ENCODE measurements around the gene CYB561D2.

CYB561D2 gene

DNA sequence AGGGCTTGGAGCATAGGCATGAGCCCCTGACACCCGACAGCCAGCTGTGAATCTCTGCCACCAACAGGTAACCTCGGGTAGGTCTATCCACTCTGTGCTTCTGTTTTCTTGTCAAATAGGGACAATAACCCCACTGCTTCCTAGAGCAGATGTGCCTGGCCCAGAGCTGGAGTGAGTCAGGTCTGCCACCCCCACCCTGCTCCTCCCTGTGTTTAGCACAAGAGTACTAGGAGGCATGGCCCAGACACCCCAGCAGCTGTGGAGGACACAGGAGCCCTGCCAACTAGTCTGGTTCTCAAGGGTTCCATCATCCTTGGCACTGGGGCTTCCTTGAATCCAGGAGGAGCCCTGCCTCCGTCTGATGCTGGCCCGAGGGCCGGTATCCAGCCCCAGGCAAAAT is 42.4 kb downstream of the CYB561D2 start:
- no peak for DNase-seq

DNA sequence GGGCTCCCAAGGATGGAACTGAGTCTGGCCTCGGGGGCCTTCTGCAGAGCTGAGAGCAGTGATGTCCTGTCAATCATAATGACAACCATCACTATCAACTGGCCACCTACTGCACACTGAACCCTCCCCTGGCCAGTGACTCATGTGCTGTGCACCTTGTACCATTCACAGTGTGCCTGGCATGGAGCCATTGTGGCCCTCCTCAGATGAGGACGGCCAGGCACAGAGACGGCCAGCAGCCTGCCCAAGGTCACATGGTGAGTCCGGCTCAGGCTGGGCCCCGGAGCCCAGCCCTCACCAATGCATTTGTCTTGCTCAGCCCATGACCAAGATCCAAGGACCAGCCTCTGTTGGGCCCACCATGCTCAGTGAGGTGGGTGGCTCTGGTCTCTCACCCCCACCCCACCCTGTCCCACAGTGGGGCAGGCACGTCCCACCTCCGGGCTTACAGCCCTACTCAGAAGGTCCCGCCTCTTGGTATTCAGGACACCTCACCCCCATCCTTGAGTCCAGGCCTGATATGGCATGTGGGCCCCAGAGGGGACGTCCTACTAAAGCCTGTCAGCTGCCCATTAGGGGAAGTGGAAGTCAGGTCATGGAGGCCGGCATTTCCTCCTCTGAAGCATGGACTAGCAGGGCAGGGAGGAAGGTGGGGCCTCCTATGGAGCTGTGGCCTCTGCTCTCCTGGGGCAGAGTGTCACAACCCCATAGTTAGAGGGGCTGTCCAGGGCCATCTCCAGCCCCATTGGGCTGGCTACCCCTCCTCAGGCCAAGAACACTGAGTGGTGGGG is 44.6 kb downstream of the CYB561D2 start:
- no peak for DNase-seq

DNA sequence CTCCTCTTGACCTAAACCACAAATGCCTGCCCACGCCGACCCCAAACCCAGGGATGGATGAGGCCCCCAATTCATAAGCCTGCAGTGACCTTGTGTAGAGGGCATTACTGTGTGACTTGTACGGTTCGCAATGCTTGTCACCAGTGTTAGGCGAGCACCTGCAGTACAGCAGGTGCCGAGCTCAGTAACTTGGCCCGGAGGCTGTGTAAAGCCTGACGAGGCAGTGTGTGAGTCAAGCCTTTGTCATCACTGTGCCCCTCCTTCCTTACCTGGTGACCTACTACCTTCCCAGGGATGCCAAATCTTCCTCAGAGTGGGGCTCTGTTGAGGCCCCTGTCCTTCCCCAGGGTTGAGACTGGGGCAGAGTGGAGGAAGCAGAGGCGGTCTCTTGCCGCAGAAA is 45.8 kb downstream of the CYB561D2 start:
- DNase-seq: no peak

DNA sequence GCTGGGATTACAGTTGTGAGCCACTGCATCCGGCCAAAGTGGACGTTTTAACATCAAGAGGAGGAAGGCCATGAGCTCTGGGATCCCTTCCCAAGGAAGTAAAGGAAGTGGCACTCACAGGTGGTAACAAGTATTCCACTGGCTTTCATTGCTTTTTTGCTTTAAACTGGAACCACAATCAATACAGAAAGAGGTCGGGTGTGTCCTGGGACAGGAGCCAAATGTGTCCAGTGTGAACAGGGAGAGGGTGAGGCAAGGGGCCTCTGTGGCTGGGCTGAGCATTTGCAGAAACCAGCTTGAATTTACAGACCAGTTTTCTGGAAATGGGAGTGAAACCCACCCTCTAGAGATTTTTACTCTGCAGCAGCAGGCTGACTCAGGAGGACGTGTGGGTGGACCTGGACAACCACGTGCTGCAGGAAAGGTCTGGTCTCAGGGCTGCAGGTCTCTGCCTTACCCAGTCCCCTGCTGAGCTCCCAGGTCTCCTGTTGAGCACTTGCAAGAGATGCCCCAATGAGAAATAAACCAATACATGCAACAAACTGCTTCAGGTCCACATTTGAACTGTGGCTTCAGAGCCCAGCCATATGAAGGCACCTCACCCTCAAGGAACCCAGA is 51.4 kb downstream of the CYB561D2 start:
- DNase-seq: no peak

Data from 8988T (cell line).